NCI-H2081 treated with DMSO at 0.1 percent for 48 hours (cell line): ENCODE measurements around the gene PEX6.

Experiments
- DNase-seq: peaks from one replicate; lab custom pipeline; 2025; lab: John Stamatoyannopoulos, UW

PEX6 gene

DNA sequence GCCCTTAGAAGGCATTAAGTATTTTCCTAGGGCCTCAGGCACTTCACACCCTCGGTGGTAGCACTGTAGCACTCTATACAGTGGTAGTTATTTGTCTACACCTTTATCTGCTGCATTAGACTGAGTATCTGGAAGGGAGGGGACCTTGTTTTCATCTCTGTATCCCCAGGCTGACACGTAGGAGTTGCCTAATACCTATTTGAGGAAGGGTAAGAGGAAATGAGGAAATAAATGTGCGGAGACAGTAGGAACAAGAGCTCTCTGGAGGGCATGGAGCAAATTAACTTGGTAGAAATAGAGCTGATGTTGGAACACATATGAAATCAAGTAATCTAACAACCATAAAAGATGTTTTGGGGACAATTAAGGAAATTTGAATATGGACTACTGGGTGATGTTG is 45.8 kb downstream of the PEX6 start:
- DNase-seq: no peak

DNA sequence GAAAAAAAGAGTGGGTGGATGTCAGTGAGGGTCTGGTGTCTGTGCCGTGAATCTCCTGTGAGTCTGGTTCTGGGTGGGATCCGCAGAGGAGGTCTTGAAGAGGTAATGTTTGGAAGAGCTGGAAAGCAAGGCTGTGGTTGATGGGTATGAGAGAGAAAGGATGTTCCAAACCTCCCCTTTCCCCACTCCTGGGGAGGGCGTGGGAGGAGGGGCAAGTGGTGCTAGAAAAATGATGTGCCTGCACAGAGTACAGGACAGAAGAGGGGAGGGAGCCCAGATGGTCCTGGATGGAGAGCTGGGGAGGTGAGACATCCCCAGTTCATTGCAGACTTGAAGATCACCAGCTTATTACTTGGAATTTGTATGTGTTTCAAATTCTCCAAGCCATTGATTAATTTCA is 46.6 kb downstream of the PEX6 start:
- DNase-seq: no peak

DNA sequence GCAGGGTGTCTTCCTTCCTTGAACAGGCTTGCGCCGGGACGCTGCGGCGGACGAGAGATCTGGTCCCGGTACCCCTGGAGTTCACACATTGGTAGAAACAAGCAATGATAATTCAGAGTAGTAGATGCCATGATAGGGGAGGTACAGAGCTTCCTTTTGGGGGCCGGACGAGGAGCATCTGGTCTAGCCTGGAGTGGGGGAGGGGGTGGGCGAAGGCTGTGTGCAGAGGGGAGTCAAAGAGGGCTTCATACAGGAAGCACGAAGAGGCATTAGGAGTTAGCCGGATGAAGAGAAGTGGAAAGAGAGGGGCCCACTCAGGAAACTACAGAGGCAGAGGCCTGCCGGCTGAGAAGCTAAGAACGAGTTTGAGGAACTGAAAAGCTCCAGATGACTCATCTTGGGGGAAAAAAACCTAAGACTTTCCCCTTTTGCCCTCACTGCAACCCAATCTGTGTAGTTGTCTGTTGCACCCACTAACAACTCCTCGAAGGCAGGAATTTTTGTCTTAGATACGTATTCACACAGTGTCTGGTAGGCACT is 49.1 kb downstream of the PEX6 start:
- DNase-seq: no peak

DNA sequence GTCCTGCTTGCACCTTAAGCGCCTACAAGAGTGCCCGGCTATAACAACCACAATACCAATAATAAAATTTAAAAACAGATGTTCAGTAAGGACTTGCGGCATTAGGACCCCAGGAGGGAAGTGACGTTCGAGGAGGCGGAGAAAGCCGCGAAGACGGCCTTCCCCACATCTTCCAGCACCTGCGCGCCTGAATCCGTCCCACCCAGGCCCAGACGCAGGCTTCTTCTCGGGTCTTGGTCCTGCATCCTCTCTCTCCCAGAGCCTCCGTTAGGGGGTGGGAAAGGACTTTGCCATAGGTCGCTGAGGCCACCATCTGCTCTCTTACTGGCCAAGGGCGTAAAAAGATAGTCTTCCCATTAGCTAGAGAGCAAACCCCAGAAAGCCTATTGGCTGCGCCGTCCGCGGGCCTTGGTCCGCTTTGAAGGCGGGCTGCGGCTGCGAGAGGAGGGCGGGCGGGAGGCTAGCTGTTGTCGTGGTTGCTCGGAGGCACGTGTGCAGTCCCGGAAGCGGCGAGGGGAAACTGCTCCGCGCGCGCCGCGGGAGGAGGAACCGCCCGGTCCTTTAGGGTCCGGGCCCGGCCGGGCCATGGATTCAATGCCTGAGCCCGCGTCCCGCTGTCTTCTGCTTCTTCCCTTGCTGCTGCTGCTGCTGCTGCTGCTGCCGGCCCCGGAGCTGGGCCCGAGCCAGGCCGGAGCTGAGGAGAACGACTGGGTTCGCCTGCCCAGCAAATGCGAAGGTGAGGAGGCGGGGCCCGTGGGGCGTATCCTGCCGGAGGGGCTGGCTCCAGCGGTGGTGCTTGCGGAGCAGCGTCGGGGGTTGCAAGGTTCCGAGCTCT is 49.8 kb downstream of the PEX6 start, which contains the start of gene CNPY3:
Gene CNPY3 (plus strand): TSS at position 495 of the 835 bp plus-strand sequence. CDS start 91 bp downstream, at position 586.
- peak; percentile 92 for DNase-seq

DNA sequence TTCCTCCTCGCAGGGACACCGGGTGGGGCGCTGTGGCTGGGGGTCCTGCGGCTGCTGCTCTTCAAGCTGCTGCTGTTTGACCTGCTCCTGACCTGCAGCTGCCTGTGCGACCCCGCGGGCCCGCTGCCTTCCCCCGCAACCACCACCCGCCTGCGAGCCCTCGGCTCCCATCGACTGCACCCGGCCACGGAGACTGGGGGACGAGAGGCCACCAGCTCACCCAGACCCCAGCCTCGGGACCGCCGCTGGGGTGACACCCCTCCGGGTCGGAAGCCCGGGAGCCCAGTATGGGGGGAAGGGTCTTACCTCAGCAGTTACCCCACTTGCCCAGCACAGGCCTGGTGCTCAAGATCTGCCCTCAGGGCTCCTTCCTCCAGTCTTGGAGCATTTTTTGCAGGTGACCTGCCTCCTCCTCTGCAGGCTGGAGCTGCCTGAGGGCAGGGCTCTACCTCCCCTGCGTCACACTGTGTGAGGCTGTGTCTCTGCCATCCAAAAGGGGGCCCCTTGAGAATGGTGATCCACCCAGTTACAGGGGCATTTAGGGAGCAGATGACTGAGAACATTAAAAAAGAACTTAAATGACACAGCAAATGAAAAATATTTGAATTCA is 53.6 kb downstream of the PEX6 start:
- no peak for DNase-seq

DNA sequence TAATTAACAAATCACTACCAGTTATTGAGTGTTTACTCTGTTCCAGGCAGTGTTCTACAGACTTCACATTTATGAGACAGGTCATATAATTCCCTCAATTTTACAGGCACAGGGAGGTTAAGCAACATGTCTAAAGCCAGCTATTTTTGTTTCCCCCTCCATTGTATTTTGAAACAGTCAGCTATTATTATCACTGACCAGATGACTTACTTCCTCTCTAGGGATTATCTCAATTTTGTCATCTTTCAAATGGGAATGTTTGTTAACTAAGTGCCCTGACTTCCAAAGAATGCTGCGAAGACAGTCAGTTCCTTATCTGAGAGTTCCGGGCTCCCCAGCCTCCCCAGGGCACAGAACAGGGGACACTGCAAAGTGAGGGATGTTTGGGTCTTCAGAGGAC is 55.3 kb downstream of the PEX6 start:
- DNase-seq: no peak

DNA sequence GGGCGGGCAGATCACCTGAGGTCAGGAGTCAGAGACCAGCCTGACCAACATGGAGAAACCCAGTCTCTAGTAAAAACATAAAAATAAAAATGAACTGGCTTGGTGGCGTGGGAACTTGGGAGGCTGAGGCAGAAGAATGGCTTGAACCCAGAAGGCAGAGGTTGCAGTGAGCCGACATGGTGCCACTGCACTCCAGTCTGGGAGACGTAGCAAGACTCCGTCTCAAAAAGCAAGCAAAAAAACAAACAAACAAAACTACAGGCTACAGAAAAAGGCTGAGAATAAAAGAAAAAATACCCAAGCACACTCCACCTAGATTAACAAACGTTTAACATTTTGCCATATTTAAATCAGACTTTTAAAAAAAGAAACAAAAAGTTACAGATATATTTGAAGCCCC is 57.2 kb downstream of the PEX6 start:
- DNase-seq: no peak

DNA sequence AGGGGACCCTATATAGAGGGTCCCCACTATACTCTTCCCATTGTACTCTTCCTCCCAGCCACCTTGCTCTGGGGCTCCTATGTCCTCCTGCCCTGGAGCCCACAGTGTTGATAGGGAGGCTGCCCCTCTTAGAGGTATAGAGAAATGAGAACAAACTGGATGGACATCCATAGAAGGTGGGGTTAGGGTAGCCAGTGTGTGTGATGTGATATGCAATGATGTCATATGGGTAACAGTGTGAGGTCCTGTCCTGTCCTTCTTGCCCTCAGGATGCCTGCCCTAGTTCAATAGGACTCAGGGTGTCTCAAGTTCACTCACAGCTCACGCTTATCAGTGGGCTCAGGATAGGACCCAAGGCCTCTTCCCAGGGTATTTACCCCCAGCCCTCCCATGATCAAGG is 62.7 kb downstream of the PEX6 start:
- DNase-seq: no peak

DNA sequence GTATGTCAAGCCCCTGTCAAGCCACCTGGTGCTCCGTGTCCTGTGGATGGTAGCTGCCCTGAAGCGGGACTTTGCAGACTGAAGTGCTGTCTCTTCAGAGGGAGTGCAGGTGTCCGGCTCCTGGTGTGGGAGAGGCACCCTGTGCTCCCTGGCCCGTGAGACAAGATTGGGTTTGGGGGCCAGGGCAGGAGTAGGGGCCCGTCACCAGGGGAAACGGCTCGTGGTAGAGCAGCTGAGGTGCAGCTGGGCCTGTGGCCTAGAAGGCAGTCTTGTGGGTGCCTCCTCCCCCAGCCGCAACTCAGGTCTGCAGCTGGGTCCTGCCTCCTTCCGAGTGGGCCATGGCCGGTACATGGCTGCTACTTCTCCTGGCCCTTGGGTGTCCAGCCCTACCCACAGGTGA is 63.2 kb downstream of the PEX6 start, which contains the start of gene PTCRA:
Gene PTCRA (plus strand): TSS at position 322 of the 400 bp plus-strand sequence. CDS start 17 bp downstream, at position 339.
- DNase-seq: no peak

DNA sequence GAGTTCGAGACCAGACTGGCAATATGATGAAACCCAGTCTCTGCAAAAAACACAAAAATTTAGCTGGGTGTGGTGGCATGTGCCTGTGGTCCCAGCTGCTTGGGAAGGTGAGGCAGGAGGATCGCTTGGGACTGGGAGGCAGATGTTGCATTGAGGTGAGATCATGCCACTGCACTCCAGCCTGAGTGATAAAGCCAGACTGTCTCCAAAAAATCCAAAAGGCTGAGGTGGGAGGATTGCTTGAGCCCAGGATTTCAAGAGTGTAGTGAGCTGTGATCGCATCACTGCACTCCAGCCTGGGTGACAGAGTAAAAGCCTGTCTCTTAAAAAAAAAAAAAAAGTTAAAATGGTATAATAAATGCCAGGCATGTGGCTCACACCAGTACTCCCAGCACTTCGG is 64.4 kb downstream of the PEX6 start:
- DNase-seq: no peak
